HL-60 (cell line): Measurements from ENCODE around the gene CBLN3.
"Not testable (repeated sequence)": the region's sequence is repeated elsewhere in the genome, so short reads cannot be mapped to it uniquely, and the experiment has no call there.

Source experiments
- DNase-seq, 2 experiments: peaks; one replicate each; pipeline ENCODE4 v3.0.0-alpha.2; 2010 to 2020; ENCODE audit warnings: low read depth in 1 of 2, low spot score in 1 of 2
- H3K27ac ChIP-seq: fragments of 250-450 bp; sonication (Bioruptor Pico); replicated peaks from 2 replicates; pipeline ENCODE4 v1.5.1; 2020; ENCODE audit warnings: mild to moderate bottlenecking, moderate library complexity
- H3K27me3 ChIP-seq: fragments of 250-450 bp; sonication (Bioruptor Pico); 2 replicates; pipeline ENCODE4 v1.5.1; 2021; ENCODE audit warnings: mild to moderate bottlenecking, moderate library complexity; ENCODE audit not compliant: insufficient read depth, poor library complexity, severe bottlenecking
- H3K4me3 ChIP-seq: replicated peaks from 2 replicates; pipeline ENCODE4 v1.5.1; 2011; ENCODE audit warnings: mild to moderate bottlenecking, control low read depth, low read length; ENCODE audit not compliant: insufficient read depth
- GABPA ChIP-seq: IDR thresholded peaks from 2 replicates; pipeline ENCODE4 v1.6.1; 2012; ENCODE audit warnings: low read depth
- POLR2AphosphoS5 ChIP-seq: IDR thresholded peaks from 2 replicates; pipeline ENCODE4 v1.6.1; 2012; ENCODE audit warnings: low read depth
- SPI1 ChIP-seq: IDR thresholded peaks from 2 replicates; pipeline ENCODE4 v1.6.1; 2012; ENCODE audit warnings: low read depth, mild to moderate bottlenecking, borderline replicate concordance
- TF ChIP-seq, protein P1 (sequence below): IDR thresholded peaks from 2 replicates; pipeline ENCODE4 v1.6.1; 2012; ENCODE audit warnings: low read depth; ENCODE audit not compliant: insufficient replicate concordance
- TF ChIP-seq, protein P2 (sequence below): IDR thresholded peaks from one replicate; pipeline ENCODE4 v1.5.1; 2011; ENCODE audit warnings: low read length, control low read depth, inconsistent platforms; ENCODE audit not compliant: insufficient read depth

Gene CBLN3

DNA sequence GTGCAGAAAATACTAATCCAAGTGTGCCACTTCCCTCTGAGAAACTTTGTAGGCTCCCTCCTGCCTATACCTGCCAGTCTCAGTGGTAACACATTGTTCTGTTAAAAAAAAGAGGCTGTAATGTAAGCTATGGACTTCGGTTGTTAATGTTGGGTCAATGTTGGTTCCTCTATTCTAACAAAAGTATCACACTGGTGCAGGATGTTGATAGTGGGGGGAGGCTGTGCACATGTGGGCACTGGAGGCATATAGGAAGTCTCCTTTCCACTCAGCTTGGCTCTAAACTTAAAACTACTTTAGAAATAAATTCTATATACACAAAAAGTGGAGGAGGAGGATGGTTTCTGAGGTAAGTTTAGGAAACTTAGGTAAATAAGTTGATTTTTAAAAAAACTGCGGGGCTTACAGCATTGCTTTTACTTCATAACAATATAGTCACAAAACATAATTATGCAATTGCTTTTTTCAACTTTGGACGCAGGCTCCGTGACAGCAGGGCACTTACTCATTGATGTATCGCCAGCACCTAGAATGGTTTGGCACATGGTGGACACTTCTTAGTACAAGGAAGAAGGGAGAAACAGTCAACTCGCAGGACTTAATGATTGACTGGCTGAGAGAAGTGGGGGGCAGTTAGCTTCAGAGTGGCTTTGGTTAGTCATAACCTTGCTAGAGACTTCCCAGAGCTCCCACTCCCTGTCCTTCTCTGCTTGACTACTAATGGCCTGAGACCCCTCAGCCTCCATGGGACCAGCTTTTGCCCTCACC lies 38.6 kb downstream of the CBLN3 start:
- peak in 1 of 2 experiments; percentile 34 for DNase-seq
- Histone ChIP-seq H3K4me3 (no peak overlapping the region), H3K27ac (0 out of 2 replicates have a peak overlapping the region, but pooled peaks have one; percentile 21), H3K27me3 (no peaks in the 10 kb centered on the region)
- TF ChIP-seq POLR2AphosphoS5 (no peak), SPI1 (no peak), GABPA (no peak)
- TF ChIP-seq, protein P1, sequence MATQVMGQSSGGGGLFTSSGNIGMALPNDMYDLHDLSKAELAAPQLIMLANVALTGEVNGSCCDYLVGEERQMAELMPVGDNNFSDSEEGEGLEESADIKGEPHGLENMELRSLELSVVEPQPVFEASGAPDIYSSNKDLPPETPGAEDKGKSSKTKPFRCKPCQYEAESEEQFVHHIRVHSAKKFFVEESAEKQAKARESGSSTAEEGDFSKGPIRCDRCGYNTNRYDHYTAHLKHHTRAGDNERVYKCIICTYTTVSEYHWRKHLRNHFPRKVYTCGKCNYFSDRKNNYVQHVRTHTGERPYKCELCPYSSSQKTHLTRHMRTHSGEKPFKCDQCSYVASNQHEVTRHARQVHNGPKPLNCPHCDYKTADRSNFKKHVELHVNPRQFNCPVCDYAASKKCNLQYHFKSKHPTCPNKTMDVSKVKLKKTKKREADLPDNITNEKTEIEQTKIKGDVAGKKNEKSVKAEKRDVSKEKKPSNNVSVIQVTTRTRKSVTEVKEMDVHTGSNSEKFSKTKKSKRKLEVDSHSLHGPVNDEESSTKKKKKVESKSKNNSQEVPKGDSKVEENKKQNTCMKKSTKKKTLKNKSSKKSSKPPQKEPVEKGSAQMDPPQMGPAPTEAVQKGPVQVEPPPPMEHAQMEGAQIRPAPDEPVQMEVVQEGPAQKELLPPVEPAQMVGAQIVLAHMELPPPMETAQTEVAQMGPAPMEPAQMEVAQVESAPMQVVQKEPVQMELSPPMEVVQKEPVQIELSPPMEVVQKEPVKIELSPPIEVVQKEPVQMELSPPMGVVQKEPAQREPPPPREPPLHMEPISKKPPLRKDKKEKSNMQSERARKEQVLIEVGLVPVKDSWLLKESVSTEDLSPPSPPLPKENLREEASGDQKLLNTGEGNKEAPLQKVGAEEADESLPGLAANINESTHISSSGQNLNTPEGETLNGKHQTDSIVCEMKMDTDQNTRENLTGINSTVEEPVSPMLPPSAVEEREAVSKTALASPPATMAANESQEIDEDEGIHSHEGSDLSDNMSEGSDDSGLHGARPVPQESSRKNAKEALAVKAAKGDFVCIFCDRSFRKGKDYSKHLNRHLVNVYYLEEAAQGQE, result no peak
- TF ChIP-seq, protein P2, sequence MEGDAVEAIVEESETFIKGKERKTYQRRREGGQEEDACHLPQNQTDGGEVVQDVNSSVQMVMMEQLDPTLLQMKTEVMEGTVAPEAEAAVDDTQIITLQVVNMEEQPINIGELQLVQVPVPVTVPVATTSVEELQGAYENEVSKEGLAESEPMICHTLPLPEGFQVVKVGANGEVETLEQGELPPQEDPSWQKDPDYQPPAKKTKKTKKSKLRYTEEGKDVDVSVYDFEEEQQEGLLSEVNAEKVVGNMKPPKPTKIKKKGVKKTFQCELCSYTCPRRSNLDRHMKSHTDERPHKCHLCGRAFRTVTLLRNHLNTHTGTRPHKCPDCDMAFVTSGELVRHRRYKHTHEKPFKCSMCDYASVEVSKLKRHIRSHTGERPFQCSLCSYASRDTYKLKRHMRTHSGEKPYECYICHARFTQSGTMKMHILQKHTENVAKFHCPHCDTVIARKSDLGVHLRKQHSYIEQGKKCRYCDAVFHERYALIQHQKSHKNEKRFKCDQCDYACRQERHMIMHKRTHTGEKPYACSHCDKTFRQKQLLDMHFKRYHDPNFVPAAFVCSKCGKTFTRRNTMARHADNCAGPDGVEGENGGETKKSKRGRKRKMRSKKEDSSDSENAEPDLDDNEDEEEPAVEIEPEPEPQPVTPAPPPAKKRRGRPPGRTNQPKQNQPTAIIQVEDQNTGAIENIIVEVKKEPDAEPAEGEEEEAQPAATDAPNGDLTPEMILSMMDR, result no peak

DNA sequence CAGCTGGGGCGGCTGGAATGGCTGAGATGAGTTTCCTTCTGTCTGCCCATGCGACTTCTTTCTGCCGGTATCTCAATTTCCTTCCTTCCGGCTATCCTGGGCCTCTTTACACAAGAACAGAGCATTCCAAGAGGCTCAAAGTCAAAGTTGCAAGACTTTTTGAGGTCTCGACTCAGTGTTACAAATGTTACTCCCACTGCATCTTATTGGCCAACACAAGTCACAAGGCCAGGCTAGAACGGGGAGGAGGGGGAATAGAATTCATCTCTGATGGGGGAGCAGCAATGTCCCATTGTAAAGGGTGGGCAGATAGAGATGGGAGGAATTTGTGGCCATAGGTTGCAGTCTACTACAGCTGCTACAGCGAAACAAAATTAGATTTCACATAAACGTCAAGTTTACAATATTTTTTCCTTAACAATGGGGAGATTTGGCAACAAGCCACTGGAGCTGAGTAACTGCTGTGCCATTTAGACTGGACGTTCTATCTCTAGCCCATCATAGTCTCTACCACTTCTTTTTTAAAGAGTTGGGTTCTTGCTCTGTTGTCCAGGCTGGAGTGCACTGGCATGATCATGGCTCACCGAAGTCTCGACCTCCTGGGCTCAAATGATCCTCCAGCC lies 40.1 kb downstream of the CBLN3 start:
- no peak overlapping the region for H3K4me3 ChIP-seq
- H3K27ac ChIP-seq, result no peak overlapping the region
- no peaks in the 10 kb centered on the region for H3K27me3 ChIP-seq
- no peak for DNase-seq
- TF ChIP-seq, protein P1, result no peak
- no peak for TF ChIP-seq POLR2AphosphoS5
- TF ChIP-seq GABPA, result no peak
- TF ChIP-seq, protein P2, result no peak
- TF ChIP-seq SPI1, result no peak

DNA sequence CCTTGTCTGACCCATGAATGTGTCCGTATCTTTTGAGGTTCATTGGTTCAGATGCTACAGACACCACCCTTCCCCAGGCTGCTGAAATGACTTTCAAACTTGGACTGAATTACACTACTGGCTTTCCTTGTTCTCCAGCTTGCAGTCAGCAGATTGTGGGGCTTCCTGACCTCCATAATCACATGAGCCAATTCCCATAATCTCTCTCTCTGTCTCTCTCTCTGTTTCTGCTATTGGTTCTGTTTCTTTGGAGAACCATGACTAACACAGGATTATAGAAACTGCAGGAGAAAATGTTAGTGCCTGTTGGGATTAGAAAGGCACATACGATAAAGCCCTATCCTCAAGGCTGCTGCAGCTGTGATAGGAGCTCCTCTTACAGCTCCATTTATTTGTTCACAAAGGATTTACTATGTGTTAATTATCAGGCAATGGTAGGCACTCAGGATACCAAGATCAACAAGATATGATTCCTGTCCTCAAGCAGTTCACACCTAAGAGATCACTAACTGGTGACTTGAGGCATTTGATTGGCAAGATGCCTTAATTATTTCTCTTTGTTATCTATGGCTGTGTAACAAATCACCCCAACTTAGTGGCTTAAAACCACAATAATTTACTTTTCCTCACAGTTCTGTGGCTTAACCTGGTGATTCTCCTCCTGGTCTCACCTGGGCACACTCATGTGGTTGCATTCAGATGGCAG lies 40.8 kb downstream of the CBLN3 start:
- H3K27me3 ChIP-seq, result no peaks in the 10 kb centered on the region
- TF ChIP-seq GABPA (no peak), POLR2AphosphoS5 (no peak), SPI1 (no peak)
- TF ChIP-seq, protein P1, result no peak
- TF ChIP-seq, protein P2, result no peak
- H3K4me3 ChIP-seq, result no peak overlapping the region
- DNase-seq, result no peak
- no peak overlapping the region for H3K27ac ChIP-seq

DNA sequence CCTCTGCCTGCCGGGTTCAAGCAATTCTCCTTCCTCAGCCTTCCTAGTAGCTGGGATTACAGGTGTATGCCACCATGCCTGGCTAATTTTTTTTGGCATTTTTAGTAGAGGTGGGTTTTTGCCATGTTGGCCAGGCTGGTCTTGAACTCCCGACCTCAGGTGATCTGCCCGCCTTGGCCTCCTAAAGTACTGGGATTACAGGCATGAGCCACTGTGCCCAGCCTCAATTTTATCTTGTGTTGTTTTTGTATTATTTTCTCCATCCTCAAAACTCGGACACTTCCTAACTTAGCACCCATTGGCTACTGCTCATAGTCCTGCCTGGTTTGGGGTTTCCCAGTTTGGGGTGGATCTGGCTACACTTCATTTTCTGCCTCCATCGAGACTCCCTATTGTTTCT lies 41.9 kb downstream of the CBLN3 start:
- H3K4me3 ChIP-seq, DNase-seq, H3K27ac ChIP-seq, H3K27me3 ChIP-seq: not testable (repeated sequence)
